PC-3 (cell line): ENCODE results near the gene PPP6C.

Experiments
- CTCF ChIP-seq: fragments of 300-600 bp; sonication (generic); conservative IDR thresholded peaks from 2 replicates; pipeline ENCODE4 v1.5.1; 2017; ENCODE audit warnings: antibody characterized with exemption, low read depth, mild to moderate bottlenecking, low read length
- EZH2 ChIP-seq: fragments of 300-600 bp; sonication (generic); IDR thresholded peaks from one replicate; pipeline ENCODE4 v1.6.1; 2017; ENCODE audit warnings: antibody characterized with exemption, mild to moderate bottlenecking, low read length; ENCODE audit not compliant: unreplicated experiment
- EZH2phosphoT487 ChIP-seq: fragments of 300-600 bp; sonication (generic); IDR thresholded peaks from 2 replicates; pipeline ENCODE4 v1.6.1; 2018; ENCODE audit warnings: mild to moderate bottlenecking, antibody characterized with exemption, low read length, borderline replicate concordance

GRCh38 chr9:125147401-125147951 is 42.1 kb downstream of the PPP6C start:
- TF ChIP-seq CTCF = no peak
- no peak for TF ChIP-seq EZH2
- no peak for TF ChIP-seq EZH2phosphoT487
